Natural killer cell (primary cell): ENCODE measurements around the gene ACHE. TPM values are rescaled to one million over a fixed set of nuclear protein-coding genes. Genes with fewer than 3 reads are reported as not detected.

Experiments
- ATAC-seq, 3 donors: fragments of 150-1000 bp in 2 of 3; fragments of 200-7000 bp in 1 of 3; cut with Tn5 transposase; 1 replicate in 1 of 3; 2 replicates in 2 of 3; pipeline ENCODE4 v1.10.0; 2021; ENCODE audit warnings: mild to moderate bottlenecking in 2 of 3, moderate library complexity in 2 of 3
- DNase-seq, 2 donors: peaks; one replicate each; pipeline versions ENCODE4 v3.0.0 to v3.0.0-alpha.2; 2013 to 2021; ENCODE audit warnings: mixed read lengths in 1 of 2
- H3K27ac ChIP-seq: one replicate; pipeline ENCODE4 v1.5.1; 2013; ENCODE audit warnings: mild to moderate bottlenecking, low read length
- H3K27me3 ChIP-seq: one replicate; pipeline ENCODE4 v1.6.1; 2013; ENCODE audit warnings: low read length; ENCODE audit not compliant: control insufficient read depth, insufficient read depth
- H3K36me3 ChIP-seq: one replicate; pipeline ENCODE4 v1.6.1; 2013; ENCODE audit warnings: low read length; ENCODE audit not compliant: control insufficient read depth, insufficient read depth
- H3K4me1 ChIP-seq: one replicate; pipeline ENCODE4 v1.6.1; 2013; ENCODE audit warnings: low read length; ENCODE audit not compliant: control insufficient read depth, insufficient read depth
- H3K4me3 ChIP-seq: one replicate; pipeline ENCODE4 v1.5.1; 2013; ENCODE audit warnings: low read length
- H3K9me3 ChIP-seq: one replicate; pipeline ENCODE4 v1.6.1; 2013; ENCODE audit warnings: low read length; ENCODE audit not compliant: control insufficient read depth, insufficient read depth
- H3K27ac Mint-ChIP-seq, 2 donors: one replicate each; pipeline ENCODE4 v1.8.0; 2022; ENCODE audit warnings: mild to moderate bottlenecking in 2 of 2, mixed read lengths in 2 of 2, moderate library complexity in 1 of 2
- H3K27me3 Mint-ChIP-seq, 2 donors: one replicate each; pipeline ENCODE4 v1.8.0; 2022; ENCODE audit warnings: low read depth in 2 of 2, mixed read lengths in 2 of 2
- H3K36me3 Mint-ChIP-seq: one replicate; pipeline ENCODE4 v1.8.0; 2022; ENCODE audit warnings: mixed read lengths
- H3K4me1 Mint-ChIP-seq, 2 donors: one replicate each; pipeline ENCODE4 v1.8.0; 2022; ENCODE audit warnings: mixed read lengths in 2 of 2
- H3K4me3 Mint-ChIP-seq: one replicate; pipeline ENCODE4 v1.8.0; 2022; ENCODE audit warnings: mild to moderate bottlenecking, moderate library complexity, mixed read lengths
- H3K9me3 Mint-ChIP-seq, 2 donors: one replicate each; pipeline ENCODE4 v1.8.0; 2022; ENCODE audit warnings: mixed read lengths in 2 of 2
- WGBS: methylation state at CpG from one replicate; pipeline ENCODE4 v1.1.7; 2013; ENCODE audit warnings: missing lambda C conversion rate; ENCODE audit not compliant: insufficient coverage; 5-methylcytosine and 5-hydroxymethylcytosine counted together
- intact Hi-C: fragments of 100-400 bp; cut with micrococcal nuclease; formaldehyde crosslinking; loops from one replicate; pipeline ENCODE4 v1.14.2; 2022
- total RNA-seq, 4 donors: library from RNA; stranded (reverse); fragments of 120-200 nt in 1 of 4; gene quantifications; one replicate each; pipeline versions ENCODE4 v1.2.3 to v1.2.4, GENCODE V29; 2013 to 2022
- TF ChIP-seq, protein P1 (sequence below): fragments of 200-600 bp; IDR thresholded peaks from one replicate; pipeline ENCODE4 v1.8.0; 2022; ENCODE audit warnings: antibody characterized with exemption

Gene ACHE
- total RNA-seq, 3 donors from 2014 or later (not counting 1 experiment from before 2014, with no cell fraction given): 0.18 to 0.84 (median 0.47) TPM

DNA sequence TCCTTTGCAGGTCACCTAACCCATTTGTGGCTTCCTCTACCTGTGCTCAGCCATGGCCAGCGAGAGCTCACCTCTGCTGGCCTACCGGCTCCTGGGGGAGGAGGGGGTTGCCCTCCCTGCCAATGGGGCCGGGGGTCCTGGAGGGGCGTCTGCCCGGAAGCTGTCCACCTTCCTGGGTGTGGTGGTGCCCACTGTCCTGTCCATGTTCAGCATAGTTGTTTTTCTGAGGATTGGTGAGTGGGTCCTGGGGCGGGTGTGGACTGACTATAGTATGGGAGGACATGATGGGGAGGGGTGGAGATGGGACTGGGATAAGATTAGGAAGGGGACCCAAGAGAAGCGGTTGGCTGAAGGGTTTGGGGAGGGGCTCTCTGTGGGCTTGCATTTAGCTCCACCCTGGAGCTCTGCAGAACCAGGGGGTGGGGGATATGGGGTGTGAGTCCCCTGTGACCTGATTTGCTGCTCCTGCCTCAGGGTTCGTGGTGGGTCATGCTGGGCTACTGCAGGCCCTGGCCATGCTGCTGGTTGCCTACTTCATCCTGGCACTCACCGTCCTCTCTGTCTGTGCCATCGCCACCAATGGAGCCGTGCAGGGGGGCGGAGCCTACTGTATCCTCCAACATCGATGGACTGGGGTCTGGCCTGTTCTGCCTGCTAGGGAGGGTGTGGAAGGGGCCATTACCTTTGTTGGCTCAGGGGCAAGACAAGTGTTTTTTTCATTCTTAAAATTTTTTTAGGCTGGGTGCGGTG, 41.4 kb downstream of the ACHE start:
- DNase-seq (peak in 1 of 2 donors; percentile 3), ATAC-seq (no peak)
- H3K9me3 ChIP-seq: no peaks in the 10 kb centered on the region
- H3K4me3 ChIP-seq: no peak overlapping the region
- H3K4me1 ChIP-seq: peaks cover 28% of the 10 kb centered on the region
- TF ChIP-seq, protein P1, sequence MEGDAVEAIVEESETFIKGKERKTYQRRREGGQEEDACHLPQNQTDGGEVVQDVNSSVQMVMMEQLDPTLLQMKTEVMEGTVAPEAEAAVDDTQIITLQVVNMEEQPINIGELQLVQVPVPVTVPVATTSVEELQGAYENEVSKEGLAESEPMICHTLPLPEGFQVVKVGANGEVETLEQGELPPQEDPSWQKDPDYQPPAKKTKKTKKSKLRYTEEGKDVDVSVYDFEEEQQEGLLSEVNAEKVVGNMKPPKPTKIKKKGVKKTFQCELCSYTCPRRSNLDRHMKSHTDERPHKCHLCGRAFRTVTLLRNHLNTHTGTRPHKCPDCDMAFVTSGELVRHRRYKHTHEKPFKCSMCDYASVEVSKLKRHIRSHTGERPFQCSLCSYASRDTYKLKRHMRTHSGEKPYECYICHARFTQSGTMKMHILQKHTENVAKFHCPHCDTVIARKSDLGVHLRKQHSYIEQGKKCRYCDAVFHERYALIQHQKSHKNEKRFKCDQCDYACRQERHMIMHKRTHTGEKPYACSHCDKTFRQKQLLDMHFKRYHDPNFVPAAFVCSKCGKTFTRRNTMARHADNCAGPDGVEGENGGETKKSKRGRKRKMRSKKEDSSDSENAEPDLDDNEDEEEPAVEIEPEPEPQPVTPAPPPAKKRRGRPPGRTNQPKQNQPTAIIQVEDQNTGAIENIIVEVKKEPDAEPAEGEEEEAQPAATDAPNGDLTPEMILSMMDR: no peak
- no peak overlapping the region for H3K27ac Mint-ChIP-seq
- peak overlapping the region; percentile 47 for H3K4me3 Mint-ChIP-seq
- H3K27me3 ChIP-seq: no peaks in the 10 kb centered on the region
- no peaks in the 10 kb centered on the region for H3K27me3 Mint-ChIP-seq
- H3K36me3 ChIP-seq: peaks cover 11% of the 10 kb centered on the region
- no peaks in the 10 kb centered on the region for H3K36me3 Mint-ChIP-seq
- H3K4me1 Mint-ChIP-seq: peaks cover 8 to 32% of the 10 kb centered on the region in 2 donors
- H3K27ac ChIP-seq: no peak overlapping the region
- intact Hi-C loops: loop anchor here (5.0 to 10.0 kb wide), 2 partner anchors 57 to 380 kb away; partner anchors contain the start of gene TSC22D4
- 96% methylated on average over 14 of the region's 14 CpGs for WGBS
- H3K9me3 Mint-ChIP-seq: no peaks in the 10 kb centered on the region

DNA sequence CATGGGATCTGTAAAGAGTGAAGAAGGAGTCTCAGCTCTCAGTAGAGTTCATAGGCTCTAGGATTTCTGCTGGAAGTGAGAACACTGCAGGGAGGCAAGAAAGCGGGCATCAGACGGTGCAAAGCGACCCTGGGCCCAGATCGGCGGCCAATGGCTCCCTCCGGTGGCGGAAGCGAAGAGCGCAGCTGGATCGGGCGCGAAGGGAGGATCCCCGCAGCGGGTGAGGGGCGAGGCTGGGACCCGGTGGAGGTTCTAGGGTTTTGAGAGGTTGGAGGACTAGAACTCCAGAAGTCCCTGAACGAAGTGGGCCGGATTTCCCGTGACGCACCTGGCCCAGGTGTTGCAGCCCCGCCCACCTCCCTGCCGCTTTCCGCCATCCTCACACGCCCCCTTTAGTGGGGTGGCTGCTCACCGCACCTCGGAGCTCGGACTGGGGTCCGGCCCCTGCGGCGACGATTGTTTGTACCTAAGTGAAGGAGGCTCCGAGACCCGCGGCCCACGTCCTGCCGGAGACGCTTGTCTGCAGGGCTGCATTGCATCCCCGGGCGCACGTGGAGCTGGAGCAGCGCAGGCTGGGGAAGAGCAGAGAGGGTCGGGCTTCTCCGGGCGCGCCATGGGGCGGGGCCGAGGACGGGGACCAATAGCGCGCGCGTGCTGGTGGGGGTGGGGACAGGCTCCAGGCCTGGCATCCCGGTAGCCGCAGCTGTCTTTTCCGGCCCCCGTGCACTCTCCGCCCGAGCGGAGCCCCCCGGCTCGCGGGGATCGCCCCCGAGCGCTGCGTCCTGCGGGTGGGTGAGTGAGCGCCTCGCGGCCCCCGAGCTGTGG, 43.4 kb downstream of the ACHE start, which contains the start of gene SLC12A9:
Gene SLC12A9 (plus strand): TSS at position 666 of the 825 bp plus-strand sequence. CDS start 1,485 bp downstream, outside the sequence.
- Mint-ChIP-seq H3K27ac (peak within 1 kb of the TSS; percentile 71 to 87), H3K36me3 (no peaks in the 10 kb centered on the region), H3K27me3 (peaks cover 0 to 3% of the 10 kb centered on the region in 2 donors), H3K4me1 (peaks cover 8 to 31% of the 10 kb centered on the region in 2 donors), H3K4me3 (peak within 1 kb of the TSS; percentile 97), H3K9me3 (no peaks in the 10 kb centered on the region)
- peak within 1 kb of the TSS; percentile 71 for H3K4me3 ChIP-seq
- H3K4me1 ChIP-seq: peaks cover 28% of the 10 kb centered on the region
- intact Hi-C loops: loop anchor here (5.0 to 10.0 kb wide), 2 partner anchors 55 to 377 kb away; partner anchors contain the start of gene TSC22D4
- H3K9me3 ChIP-seq: no peaks in the 10 kb centered on the region
- peaks cover 8% of the 10 kb centered on the region for H3K36me3 ChIP-seq
- under 1% methylated on average over 71 of the region's 71 CpGs for WGBS
- TF ChIP-seq, protein P1: peak; percentile 98
- peak; percentile 71 to 91 for DNase-seq
- H3K27ac ChIP-seq: peak within 1 kb of the TSS; percentile 59
- no peaks in the 10 kb centered on the region for H3K27me3 ChIP-seq
- ATAC-seq: peak; percentile 90 to 94 (median 92)

DNA sequence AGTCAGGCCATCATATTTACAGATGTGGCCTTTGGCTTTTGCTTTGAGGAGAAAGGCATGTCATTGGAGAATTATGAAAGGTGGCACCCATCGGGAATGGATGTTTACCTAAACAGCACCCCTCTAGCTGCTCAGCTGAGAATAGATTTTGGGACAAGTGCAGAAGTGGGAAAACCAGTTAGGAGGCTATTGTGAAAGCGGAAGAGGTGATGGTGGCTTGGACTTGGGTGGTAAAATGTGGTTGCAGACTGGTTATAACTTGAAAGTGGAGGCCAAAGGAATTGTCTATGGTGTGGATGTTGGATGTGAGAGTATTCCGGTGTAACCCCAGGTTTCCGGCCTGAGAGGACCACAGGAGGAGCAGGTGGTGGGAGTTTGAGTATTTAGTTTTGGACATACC, 48.3 kb downstream of the ACHE start:
- no peak overlapping the region for H3K27ac ChIP-seq
- no peaks in the 10 kb centered on the region for H3K36me3 ChIP-seq
- TF ChIP-seq, protein P1: no peak
- no peak for DNase-seq
- H3K4me3 ChIP-seq: no peak overlapping the region
- Mint-ChIP-seq H3K4me3 (no peak overlapping the region), H3K27me3 (peaks cover 0 to 4% of the 10 kb centered on the region in 2 donors), H3K27ac (no peak overlapping the region), H3K4me1 (peaks cover 7 to 8% of the 10 kb centered on the region in 2 donors), H3K36me3 (no peaks in the 10 kb centered on the region), H3K9me3 (no peaks in the 10 kb centered on the region)
- no peaks in the 10 kb centered on the region for H3K27me3 ChIP-seq
- WGBS: 94% methylated on average over 4 of the region's 4 CpGs
- H3K4me1 ChIP-seq: peaks cover 11% of the 10 kb centered on the region
- H3K9me3 ChIP-seq: no peaks in the 10 kb centered on the region
- no peak for ATAC-seq
- intact Hi-C loops: no loop called here
